ENCODE results near the gene KITLG.
"Not testable (repeated sequence)": the region's sequence is repeated elsewhere in the genome, so short reads cannot be mapped to it uniquely, and the experiment has no call there.

KITLG gene

GRCh38 chr12:88472775-88473174 is 107.5 kb downstream of the KITLG start:
- H3K27ac ChIP-seq, result no peak overlapping the region
- no peak for TF ChIP-seq CTCF (conservative IDR thresholded peaks at IDR 0.05)

GRCh38 chr12:88472248-88472647 is 108.0 kb downstream of the KITLG start:
- no peak for TF ChIP-seq CTCF (conservative IDR thresholded peaks at IDR 0.05)
- no peak overlapping the region for H3K27ac ChIP-seq

- TF ChIP-seq CTCF (conservative IDR thresholded peaks at IDR 0.05), result no peak
- H3K27ac ChIP-seq, result no peak overlapping the region
These were observed 108.8 kb downstream of the KITLG start for GRCh38 chr12:88471331-88472045.

GRCh38 chr12:88469154-88469553 is 111.1 kb downstream of the KITLG start:
- TF ChIP-seq CTCF (conservative IDR thresholded peaks at IDR 0.05), result no peak
- no peak overlapping the region for H3K27ac ChIP-seq

- no peak overlapping the region for H3K27ac ChIP-seq
- TF ChIP-seq CTCF (conservative IDR thresholded peaks at IDR 0.05), result no peak
These were observed 111.7 kb downstream of the KITLG start for GRCh38 chr12:88468581-88468980.

- not testable (repeated sequence) for H3K27ac ChIP-seq
These were observed 113.6 kb downstream of the KITLG start for GRCh38 chr12:88466708-88467107.

GRCh38 chr12:88458327-88458726 is 121.9 kb downstream of the KITLG start:
- no peak for TF ChIP-seq CTCF (conservative IDR thresholded peaks at IDR 0.05)
- H3K27ac ChIP-seq, result no peak overlapping the region

- H3K27ac ChIP-seq, result no peak overlapping the region
- TF ChIP-seq CTCF (conservative IDR thresholded peaks at IDR 0.05), result no peak
These were observed 126.9 kb downstream of the KITLG start for GRCh38 chr12:88453323-88453722.
